ENCODE data around the gene SIPA1L3. TPM values are rescaled to one million over a fixed set of nuclear protein-coding genes. Genes with fewer than 3 reads are reported as not detected.

Gene SIPA1L3
- total and polyA plus RNA-seq, 2 of the 13 experiments (the other 11 are each of a cell fraction or from before 2014, with no cell fraction given): 5.5 to 7.7 TPM

GRCh38 chr19:38079926-38080380, 172.9 kb downstream of the SIPA1L3 start (continued):
- TF ChIP-seq ZSCAN9 (CRISPR knock-in tag; IDR thresholded peaks at IDR 0.05; ENCODE audit: borderline replicate concordance) (0 out of 2 replicates have a peak, but pooled peaks have one; percentile 52), IKZF5 (CRISPR knock-in tag; IDR thresholded peaks at IDR 0.05) (0 out of 2 replicates have a peak, but pooled peaks have one; percentile 45), CTCF (CRISPR knock-in tag; IDR thresholded peaks at IDR 0.05) (0 out of 2 replicates have a peak, but pooled peaks have one; percentile 5), HNRNPK (IDR thresholded peaks at IDR 0.05; ENCODE audit: low read depth, low read length, poor library complexity, severe bottlenecking) (no peak), SALL1 (CRISPR knock-in tag; IDR thresholded peaks at IDR 0.05) (peak; percentile 62), ZKSCAN5 (CRISPR knock-in tag; IDR thresholded peaks at IDR 0.05) (peak; percentile 94), ZNF468 (CRISPR knock-in tag; IDR thresholded peaks at IDR 0.05) (no peak), FOXA1 (IDR thresholded peaks at IDR 0.05) (no peak), FOXA1 (CRISPR knock-in tag; IDR thresholded peaks at IDR 0.05) (peak; percentile 93), ZNF292 (CRISPR knock-in tag; IDR thresholded peaks at IDR 0.05; ENCODE audit: borderline replicate concordance, low read depth) (peak; percentile 55; the same call in 1 of the 2 replicates), GABPA (IDR thresholded peaks at IDR 0.05; ENCODE audit: low read depth, low read length) (no peak), GABPA (CRISPR knock-in tag; IDR thresholded peaks at IDR 0.05; ENCODE audit: low read depth) (peak; percentile 48; the same call in 1 of the 2 replicates), MXI1 (IDR thresholded peaks at IDR 0.05; ENCODE audit: borderline replicate concordance, low read depth, low read length) (peak; percentile 54; the same call in 1 of the 3 replicates), CEBPG (CRISPR knock-in tag; IDR thresholded peaks at IDR 0.05) (0 out of 2 replicates have a peak, but pooled peaks have one; percentile 24), REPIN1 (CRISPR knock-in tag; IDR thresholded peaks at IDR 0.05; ENCODE audit: borderline replicate concordance, low read depth) (no peak), ARID2 (CRISPR knock-in tag; IDR thresholded peaks at IDR 0.05; ENCODE audit: borderline replicate concordance) (no peak), ZBTB21 (CRISPR knock-in tag; IDR thresholded peaks at IDR 0.05) (no peak), FOSL2 (CRISPR knock-in tag; IDR thresholded peaks at IDR 0.05) (peak; percentile 83), PATZ1 (CRISPR knock-in tag; IDR thresholded peaks at IDR 0.05) (0 out of 2 replicates have a peak, but pooled peaks have one; percentile 25), ZGPAT (CRISPR knock-in tag; IDR thresholded peaks at IDR 0.05) (0 out of 2 replicates have a peak, but pooled peaks have one; percentile 19), ZSCAN12 (CRISPR knock-in tag; IDR thresholded peaks at IDR 0.05) (no peak), BRCA1 (CRISPR knock-in tag; IDR thresholded peaks at IDR 0.05) (no peak), ZNF3 (CRISPR knock-in tag; IDR thresholded peaks at IDR 0.05) (peak; percentile 39; the same call in 1 of the 2 replicates), ZNF296 (CRISPR knock-in tag; conservative IDR thresholded peaks at IDR 0.05) (no peak), SOX13 (IDR thresholded peaks at IDR 0.05) (no peak), SOX13 (CRISPR knock-in tag; conservative IDR thresholded peaks at IDR 0.05 in 1 of 2, IDR thresholded peaks at IDR 0.05 in 1 of 2) (peak in 1 of 2 experiments; percentile 72; a peak in 2 of 4 replicates), FOXP1 (IDR thresholded peaks at IDR 0.05) (no peak), FOXP1 (CRISPR knock-in tag; IDR thresholded peaks at IDR 0.05) (peak; percentile 44)
